ENCODE data around the gene FMN2. TPM values are rescaled to one million over a fixed set of nuclear protein-coding genes. Genes with fewer than 3 reads are reported as not detected.

FMN2 gene
- total RNA-seq, 4 donors from 2014 or later: 0.46 to 1.4 (median 0.49) TPM; not detected in 1

- DNase-seq (ENCODE audit: low spot score in 2 of 2): no peak
- TF ChIP-seq, protein P1, sequence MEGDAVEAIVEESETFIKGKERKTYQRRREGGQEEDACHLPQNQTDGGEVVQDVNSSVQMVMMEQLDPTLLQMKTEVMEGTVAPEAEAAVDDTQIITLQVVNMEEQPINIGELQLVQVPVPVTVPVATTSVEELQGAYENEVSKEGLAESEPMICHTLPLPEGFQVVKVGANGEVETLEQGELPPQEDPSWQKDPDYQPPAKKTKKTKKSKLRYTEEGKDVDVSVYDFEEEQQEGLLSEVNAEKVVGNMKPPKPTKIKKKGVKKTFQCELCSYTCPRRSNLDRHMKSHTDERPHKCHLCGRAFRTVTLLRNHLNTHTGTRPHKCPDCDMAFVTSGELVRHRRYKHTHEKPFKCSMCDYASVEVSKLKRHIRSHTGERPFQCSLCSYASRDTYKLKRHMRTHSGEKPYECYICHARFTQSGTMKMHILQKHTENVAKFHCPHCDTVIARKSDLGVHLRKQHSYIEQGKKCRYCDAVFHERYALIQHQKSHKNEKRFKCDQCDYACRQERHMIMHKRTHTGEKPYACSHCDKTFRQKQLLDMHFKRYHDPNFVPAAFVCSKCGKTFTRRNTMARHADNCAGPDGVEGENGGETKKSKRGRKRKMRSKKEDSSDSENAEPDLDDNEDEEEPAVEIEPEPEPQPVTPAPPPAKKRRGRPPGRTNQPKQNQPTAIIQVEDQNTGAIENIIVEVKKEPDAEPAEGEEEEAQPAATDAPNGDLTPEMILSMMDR (IDR thresholded peaks at IDR 0.05): no peak
- TF ChIP-seq POLR2A (IDR thresholded peaks at IDR 0.05): no peak
- WGBS, 2 donors: 81 to 84% methylated on average over 4 of the region's 4 CpGs
- intact Hi-C loops (cut with DNase I; ENCODE audit: low total_unique reads): no loop called here
- no peak overlapping the region for H3K4me3 ChIP-seq (ENCODE audit: low read depth, poor library complexity, severe bottlenecking)
Measured at GRCh38 chr1:240235521-240236288, 144.0 kb downstream of the FMN2 start.

DNA sequence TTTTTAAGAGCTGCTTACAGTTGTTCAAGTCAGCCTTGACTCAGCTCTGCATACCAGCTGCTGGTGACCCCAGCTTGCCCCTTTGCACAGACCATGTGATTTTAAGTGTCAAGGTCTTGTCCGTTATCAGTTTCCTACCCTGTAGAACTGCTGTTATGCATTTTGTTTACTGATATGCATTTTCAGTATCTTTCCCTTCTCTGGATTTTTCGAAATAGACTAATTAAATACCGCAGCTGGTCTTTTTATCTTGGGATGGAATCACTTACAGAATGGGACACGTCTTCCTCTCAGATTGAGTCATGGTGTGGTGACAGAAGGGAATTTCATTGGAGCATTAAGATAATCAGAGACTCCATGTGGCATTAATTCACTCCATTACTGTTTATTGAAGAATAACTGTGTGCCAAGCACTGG, 145.6 kb downstream of the FMN2 start:
- TF ChIP-seq, protein P1 (IDR thresholded peaks at IDR 0.05): no peak
- no peak for TF ChIP-seq POLR2A (IDR thresholded peaks at IDR 0.05)
- intact Hi-C loops (cut with DNase I; ENCODE audit: low total_unique reads): no loop called here
- 43 to 45% methylated on average over 4 of the region's 4 CpGs for WGBS, 2 donors
- DNase-seq (ENCODE audit: low spot score in 2 of 2): no peak
- H3K4me3 ChIP-seq (ENCODE audit: low read depth, poor library complexity, severe bottlenecking): no peak overlapping the region

- intact Hi-C loops (cut with DNase I; ENCODE audit: low total_unique reads): no loop called here
- no peak for DNase-seq (ENCODE audit: low spot score in 2 of 2)
- no peak for TF ChIP-seq POLR2A (IDR thresholded peaks at IDR 0.05)
- TF ChIP-seq, protein P1 (IDR thresholded peaks at IDR 0.05): no peak
- no peak overlapping the region for H3K4me3 ChIP-seq (ENCODE audit: low read depth, poor library complexity, severe bottlenecking)
Measured at GRCh38 chr1:240239309-240239708, 147.6 kb downstream of the FMN2 start.

- intact Hi-C loops (cut with DNase I; ENCODE audit: low total_unique reads): no loop called here
- no peak for DNase-seq (ENCODE audit: low spot score in 2 of 2)
- TF ChIP-seq POLR2A (IDR thresholded peaks at IDR 0.05): no peak
- TF ChIP-seq, protein P1 (IDR thresholded peaks at IDR 0.05): no peak
- WGBS, 2 donors: 88 to 91% methylated on average over 3 of the region's 3 CpGs
- H3K4me3 ChIP-seq (ENCODE audit: low read depth, poor library complexity, severe bottlenecking): no peak overlapping the region
Measured at GRCh38 chr1:240241278-240241677, 149.6 kb downstream of the FMN2 start.

GRCh38 chr1:240242601-240243144, 151.0 kb downstream of the FMN2 start:
- DNase-seq (ENCODE audit: low spot score in 2 of 2): no peak
- 58 to 66% methylated on average over 5 of the region's 5 CpGs for WGBS, 2 donors
- intact Hi-C loops (cut with DNase I; ENCODE audit: low total_unique reads): no loop called here
- no peak for TF ChIP-seq POLR2A (IDR thresholded peaks at IDR 0.05)
- TF ChIP-seq, protein P1 (IDR thresholded peaks at IDR 0.05): no peak
- no peak overlapping the region for H3K4me3 ChIP-seq (ENCODE audit: low read depth, poor library complexity, severe bottlenecking)

Measured in lower leg skin (tissue), 4 donors.